Eye (tissue), 1 donor: ENCODE data around the gene COL6A1.

Source experiments
- DNase-seq: peaks from one replicate; pipeline ENCODE4 v3.0.0-alpha.2; 2015

Gene COL6A1

DNA sequence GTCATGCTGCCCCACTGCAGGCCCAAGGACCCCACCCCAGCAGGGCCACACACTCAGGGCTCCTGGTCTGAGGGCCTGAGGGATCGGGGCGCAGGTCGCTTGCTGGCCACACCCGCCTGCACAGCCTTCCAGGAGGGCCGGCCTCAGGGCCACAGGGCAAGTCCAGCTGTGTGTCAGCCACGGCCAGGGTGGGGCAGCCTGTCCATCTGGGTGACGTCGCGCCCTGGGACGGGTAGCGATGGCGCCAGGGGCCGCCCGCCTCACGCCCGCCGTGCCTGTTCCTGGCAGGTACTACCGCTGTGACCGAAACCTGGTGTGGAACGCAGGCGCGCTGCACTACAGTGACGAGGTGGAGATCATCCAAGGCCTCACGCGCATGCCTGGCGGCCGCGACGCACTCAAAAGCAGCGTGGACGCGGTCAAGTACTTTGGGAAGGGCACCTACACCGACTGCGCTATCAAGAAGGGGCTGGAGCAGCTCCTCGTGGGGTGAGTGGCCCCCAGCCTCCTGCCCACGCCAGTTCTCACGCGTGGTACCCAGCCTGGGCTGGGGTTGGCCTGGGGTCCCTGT, 2.5 kb downstream of the COL6A1 start:
- DNase-seq, result no peak

DNA sequence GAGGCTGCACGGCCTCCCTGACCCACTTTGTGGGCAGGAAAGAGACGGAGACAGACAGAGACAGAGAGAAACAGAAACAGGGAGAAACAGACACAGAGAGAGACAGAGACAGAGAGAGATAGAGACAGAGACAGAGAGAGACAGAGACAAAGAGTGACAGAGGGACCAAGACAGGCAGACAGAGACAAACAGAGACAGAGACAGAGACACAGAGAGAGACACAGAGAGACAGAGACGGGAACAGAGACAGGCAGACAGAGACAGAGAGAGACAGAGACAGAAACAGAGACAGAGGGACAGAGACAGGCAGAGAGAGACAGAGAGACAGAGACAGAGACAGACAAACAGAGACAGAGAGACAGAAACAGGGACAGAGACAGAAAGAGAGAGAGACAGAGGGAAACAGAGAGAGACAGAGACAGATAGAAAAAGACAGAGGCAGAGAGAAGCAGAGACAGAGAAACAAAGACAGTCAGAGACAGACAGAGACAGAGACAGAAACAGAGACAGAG, 3.1 kb downstream of the COL6A1 start:
- no peak for DNase-seq

DNA sequence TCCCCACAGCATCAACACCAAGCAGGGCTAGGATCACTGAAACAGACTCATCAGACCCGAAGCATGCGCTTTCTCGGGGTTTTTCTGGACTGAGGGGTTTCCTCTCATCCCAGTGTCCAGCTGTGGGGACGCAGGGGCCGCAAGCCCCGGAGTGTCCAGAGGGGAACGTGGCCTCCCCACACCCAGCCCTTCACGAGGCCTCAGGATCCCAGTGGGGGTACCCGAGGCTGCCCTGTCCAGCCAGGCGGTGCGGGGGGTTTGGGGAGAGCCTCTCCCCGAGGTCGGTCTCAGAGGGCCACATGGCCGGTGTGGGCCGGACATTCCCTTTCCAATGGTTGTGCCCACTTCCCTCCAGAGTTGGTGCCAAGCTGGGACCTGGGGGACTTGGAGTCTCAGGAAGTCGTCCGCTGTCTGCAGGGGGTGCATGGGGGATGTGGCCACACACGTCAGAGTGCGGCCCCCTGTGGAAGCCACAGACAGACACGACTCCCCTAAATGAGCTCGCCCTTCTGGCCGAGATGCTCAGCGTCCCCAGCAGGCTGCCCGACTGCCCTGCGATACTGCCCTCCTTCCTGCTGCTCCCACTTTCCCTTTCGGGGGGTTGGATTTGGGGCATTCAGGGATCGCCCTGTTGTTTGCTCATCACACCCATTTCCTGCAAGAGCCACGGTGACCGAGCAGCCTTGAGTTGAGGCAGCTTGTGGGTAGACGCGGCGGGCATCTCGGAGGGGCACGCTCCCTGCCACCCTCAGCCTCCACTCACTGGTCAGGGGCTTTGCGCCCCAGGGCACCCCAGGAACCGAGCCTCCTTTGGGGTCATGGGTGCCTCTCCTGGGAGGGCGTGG, 4.1 kb downstream of the COL6A1 start:
- DNase-seq, result no peak

DNA sequence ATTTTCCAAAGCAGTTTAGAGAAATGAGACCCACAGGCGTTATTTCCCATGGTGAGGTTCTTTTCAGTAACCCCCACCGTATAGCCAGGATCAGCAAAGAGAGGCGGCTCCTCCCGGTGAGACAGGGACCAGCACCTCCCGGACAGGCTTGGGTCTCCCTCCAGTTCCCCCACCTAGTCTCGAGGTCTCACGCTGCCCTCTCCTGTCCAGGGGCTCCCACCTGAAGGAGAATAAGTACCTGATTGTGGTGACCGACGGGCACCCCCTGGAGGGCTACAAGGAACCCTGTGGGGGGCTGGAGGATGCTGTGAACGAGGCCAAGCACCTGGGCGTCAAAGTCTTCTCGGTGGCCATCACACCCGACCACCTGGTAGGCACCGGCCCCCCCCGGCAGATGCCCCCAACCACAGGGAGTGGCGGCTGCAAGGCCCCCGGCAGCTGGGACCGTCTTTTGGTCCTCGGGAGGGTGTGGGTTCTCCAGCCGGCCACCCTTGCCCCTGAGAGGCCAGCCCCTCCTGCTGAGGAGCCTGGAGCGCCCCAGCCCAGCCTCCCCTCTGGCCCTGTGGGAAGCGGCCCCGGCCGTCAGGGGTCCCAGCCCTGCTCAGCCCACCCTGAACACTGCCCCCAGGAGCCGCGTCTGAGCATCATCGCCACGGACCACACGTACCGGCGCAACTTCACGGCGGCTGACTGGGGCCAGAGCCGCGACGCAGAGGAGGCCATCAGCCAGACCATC, 4.9 kb downstream of the COL6A1 start:
- DNase-seq, result no peak

DNA sequence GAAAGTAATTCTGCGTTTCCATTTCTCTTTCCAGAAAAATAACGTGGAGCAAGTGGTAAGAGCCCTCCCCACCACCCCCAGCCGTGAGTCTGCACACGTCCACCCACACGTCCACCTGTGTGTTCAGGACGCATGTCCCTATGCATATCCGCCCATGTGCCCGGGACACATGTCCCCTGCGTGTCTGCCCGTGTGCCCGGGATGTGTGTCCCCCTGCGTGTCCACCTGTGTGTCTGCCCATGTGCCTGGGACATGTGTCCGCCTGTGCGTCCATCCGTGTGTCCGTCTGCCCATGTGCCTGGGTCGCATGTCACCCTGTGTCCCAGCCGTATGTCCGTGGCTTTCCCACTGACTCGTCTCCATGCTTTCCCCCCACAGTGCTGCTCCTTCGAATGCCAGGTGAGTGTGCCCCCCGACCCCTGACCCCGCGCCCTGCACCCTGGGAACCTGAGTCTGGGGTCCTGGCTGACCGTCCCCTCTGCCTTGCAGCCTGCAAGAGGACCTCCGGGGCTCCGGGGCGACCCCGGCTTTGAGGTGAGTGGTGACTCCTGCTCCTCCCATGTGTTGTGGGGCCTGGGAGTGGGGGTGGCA, 5.6 kb downstream of the COL6A1 start:
- DNase-seq, result no peak

DNA sequence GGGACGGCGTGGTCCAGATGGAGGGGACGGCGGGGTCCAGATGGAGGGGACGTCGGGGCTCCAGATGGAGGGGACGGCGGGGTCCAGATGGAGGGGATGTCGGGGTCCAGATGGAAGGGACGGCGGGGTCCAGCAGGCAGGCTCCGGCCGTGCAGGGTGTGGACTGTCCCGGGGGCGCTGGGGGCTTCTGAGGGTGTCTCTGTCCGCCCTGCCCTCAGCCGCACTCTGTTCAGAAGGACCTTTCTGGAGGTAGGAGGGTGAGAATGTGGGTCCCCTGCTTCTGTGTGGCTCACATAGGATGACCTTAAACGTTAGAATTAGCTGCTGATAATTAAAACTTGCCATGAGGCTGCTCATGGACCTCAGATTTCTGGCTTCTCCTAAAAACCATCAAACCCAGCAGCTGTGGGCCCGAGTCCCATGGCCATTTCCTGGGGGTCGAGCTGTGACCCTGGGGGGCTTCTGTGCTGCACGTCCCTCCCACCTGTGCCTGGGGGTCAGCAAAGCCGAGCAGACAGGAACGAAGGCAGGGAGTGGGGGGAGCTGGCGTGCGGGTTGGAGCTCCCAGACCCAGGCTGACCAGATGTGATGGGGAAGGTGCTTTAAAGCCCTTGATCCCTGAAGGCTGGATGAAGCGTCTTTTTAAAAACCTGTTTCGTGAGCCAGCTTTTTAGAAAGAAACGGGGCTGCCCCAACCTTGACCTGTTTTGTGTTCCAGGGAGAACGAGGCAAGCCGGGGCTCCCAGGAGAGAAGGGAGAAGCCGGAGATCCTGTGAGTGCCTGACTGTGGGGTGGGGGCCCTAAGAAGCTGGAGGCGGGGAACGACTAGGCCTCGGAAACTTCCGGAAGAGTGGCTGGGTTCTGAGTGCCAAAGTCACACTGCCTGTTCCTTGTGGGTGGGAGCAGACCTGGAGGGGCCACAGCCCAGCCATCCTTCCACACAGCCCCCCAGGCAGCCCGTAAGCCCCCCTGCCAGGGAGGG, 7.1 kb downstream of the COL6A1 start:
- no peak for DNase-seq

DNA sequence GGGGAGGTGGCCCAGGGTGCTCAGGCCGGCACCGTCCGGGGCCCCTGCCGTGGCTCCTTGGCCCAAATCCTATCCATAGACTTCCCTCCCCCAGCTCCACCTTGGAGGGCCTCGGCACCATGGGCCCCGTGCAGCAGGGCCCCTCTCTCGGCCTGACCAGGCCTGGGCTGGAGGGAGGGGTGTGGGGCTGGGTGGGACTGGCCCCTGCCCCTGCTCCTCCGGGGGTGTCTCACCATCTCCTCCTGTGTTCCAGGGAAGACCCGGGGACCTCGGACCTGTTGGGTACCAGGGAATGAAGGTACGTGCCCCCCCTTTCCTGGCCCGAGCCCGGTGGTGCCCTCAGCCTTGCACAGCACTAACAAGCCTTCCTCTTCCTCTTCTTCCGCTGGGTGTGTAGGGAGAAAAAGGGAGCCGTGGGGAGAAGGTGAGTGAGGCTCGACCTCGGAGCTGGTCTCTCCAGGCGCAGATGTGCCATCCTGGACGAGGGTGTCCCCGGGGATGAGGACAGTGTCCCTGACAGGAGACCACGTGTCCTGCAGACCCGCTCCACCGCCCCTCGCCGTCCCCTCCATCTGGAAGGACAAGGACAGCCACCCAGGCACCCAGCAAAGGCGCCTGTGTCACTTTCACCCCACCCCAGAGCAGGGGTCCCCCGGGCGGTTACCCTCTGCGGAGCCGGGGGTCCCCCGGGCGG, 7.9 kb downstream of the COL6A1 start:
- DNase-seq, result no peak

DNA sequence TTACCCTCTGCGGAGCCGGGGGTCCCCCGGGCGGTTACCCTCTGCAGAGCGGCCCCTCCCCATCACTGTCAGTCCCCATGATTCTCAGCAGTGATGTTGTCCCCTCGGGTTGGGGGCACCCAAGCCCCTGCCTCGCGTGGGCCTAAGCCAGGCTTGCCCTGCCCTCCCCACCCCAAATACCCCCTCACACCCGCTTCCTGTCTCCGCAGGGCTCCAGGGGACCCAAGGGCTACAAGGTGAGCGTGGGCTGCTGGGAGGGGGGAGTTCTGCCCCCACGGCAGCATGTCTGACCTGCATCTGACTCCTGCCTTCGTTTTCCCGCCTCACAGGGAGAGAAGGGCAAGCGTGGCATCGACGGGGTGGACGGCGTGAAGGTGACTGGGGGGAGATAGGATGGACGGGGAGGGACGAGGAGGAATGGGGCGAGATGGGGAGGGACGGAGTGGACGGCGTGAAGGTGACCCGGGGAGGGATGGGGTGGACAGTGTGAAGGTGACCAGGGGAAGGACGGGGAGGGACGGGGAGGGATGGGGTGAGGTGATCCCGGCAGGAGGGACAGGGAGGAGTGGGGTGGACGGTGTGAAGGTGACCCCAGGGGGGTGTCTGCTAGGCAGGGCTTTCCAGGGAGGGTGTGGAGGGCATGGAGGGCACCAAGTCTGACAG, 8.6 kb downstream of the COL6A1 start:
- no peak for DNase-seq

DNA sequence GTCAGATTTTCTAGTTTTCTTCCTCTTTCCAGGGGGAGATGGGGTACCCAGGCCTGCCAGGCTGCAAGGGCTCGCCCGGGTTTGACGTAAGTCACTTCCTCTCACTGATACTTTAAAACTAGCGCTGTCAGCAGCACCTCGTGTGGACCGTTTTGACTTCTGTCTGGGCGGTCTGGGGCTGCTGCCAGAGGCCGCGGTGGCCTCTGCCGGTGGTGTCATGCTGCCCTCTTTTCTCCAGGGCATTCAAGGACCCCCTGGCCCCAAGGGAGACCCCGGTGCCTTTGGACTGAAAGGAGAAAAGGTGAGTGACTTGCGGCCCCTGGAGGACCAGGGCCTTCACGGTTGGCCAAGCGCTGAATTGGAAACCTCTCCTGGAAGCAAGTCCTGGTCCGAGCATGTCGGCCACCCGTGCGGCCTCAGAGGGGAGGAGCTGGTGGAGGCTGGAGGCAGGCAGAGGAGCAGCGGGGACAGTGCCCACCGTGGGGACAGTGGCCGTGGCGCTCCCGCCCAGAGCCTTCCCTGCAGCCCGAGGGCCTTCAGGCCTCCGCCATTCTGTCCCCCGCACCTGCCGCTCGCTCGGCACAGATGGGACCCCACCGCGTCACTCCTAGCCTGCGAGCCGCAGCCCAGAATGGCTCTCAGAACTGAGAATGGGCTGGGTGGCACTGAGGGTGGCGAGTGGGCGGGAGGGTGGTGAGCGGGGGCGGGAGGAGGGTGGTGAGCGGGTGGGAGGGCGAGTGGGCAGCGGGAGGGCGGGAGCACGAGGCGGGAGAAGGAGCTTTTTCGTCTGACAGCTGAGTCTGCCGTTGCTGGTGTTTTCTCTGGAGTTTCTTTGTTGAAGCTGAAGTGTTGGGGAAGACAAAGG, 9.4 kb downstream of the COL6A1 start:
- no peak for DNase-seq

DNA sequence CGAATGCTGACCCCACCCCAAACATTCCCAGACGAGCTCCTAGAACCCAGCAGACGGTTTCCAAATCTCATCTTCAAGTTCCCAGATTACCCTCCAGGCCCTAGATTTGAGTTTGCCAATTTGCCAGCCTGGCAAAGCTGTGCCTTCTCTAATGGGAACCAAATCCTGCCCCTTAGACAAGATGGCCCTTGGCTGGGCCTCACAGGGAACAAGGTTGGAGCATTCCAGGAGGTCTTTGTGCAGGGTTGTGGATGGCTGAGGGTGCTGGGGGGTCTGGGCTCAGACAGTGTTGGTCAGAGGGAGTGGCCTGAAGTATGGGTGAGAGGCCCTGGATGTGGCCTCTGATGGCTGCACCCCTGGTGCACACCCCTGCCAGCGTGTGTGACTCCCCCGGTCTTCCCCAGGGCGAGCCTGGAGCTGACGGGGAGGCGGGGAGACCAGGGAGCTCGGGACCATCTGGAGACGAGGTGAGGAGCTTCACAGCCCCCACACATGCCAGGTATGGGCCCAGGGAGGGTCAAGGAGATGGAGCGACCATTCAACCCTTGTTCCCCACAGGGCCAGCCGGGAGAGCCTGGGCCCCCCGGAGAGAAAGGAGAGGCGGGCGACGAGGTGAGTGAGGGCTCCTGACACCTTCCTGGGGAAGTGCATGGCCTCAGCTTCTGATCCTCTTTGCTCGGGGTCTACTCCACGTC, 10.2 kb downstream of the COL6A1 start:
- no peak for DNase-seq

DNA sequence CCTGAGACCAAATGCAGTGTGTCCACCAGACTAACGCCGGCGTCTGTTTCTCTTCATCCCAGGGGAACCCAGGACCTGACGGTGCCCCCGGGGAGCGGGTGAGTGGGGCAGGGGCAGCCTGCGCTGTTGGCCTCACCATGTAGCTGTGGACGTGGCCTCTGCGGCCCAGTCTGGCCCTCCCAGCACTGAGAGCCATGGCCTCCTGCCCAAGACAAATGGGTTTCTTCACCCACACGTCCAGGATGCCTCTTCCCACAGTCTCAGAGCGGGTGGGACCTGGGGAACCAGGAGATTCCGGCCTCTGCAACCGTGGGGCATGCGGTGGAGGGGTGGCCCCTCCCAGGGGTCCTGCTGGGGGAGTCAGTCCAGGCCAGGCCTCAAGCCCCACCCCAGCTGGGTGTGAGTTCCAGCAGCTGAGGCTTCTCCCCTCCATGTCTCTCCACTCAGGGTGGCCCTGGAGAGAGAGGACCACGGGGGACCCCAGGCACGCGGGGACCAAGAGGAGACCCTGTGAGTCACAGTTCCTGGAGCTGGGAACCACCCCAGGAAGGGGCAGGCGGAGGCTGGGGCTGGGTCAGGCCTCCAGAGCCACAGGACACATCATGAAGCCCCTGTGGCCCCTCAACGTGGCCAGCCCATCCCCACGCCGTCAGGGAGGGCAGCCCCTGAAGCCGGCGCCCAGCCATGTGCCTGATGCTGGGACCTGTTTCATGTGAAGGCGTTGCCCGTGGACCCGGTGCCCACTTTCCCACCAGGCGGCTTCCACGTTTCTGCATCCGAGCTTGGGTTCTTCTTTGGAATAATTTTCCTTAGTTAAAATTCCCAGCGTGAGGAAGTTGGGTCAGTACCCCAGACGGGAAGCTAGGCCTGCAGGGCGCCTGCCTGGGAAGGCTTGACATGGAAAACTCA, 11.0 kb downstream of the COL6A1 start:
- no peak for DNase-seq

DNA sequence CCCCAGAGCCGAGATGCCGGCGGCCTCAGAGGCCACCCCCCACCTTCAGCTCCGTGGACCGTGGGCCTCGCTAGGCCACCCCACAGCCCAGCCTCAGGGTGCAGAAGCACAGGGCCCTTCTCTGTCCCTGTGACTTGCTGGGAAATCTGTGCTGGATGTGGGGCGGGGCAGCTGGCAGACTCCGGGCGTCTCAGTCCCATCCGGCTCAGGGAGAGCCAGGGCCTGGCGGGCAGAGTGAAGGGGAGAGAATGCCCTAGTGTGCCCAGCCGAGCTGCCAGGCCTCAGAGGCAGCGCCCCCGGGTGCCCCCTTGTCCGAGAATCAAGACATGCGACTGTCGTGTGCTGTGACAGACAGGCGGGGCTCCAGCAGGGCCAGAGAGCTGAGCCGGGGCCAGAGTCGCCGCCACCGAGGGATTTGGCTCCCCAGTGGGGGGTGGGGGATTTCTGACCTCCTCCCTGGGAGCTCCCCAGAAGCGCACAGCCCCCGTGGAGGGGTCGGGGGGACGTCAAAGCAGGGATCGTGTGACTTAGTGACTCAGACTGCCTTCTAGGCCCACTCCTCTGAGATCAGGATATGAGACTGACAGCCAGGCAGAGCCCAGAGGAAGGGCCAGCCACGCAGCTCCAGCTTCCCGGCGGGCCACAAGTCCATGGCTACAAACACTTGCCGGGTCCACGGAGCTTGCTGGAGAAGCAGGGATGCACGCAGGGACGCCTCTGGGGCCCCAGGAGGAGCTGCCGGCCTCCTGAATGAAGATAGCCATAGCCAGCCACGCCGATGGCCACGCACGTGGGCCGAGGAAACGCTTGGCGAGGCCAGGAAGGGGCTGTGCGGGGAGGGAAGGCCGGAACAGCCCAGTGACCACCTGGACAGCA, 11.9 kb downstream of the COL6A1 start:
- no peak for DNase-seq

DNA sequence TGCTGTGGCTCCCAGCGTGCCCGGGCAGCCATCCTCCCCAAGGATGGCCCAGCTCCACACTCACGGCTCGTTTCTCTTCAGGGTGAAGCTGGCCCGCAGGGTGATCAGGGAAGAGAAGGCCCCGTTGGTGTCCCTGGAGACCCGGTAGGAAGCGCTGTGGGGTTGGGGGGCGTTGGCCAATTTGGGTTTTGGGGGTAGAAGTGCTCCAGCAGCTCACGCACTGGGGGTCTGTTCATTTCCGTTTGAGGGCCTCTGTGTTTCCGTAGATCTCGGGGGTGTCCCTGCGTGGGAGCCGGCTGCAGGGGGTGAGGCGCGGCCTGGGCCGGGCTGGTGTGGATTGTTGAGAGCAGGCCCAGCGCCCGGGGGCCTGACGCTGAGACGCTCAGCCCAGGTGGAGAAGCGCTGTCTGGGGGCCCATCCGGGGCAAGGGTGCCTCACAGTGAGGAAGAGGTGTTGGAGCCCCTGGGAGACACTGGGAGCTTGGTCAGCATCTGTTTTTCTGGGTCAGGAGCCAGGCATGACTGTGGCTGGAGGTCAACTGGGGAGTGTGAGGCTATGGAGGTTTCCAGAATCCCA, 12.6 kb downstream of the COL6A1 start:
- no peak for DNase-seq

DNA sequence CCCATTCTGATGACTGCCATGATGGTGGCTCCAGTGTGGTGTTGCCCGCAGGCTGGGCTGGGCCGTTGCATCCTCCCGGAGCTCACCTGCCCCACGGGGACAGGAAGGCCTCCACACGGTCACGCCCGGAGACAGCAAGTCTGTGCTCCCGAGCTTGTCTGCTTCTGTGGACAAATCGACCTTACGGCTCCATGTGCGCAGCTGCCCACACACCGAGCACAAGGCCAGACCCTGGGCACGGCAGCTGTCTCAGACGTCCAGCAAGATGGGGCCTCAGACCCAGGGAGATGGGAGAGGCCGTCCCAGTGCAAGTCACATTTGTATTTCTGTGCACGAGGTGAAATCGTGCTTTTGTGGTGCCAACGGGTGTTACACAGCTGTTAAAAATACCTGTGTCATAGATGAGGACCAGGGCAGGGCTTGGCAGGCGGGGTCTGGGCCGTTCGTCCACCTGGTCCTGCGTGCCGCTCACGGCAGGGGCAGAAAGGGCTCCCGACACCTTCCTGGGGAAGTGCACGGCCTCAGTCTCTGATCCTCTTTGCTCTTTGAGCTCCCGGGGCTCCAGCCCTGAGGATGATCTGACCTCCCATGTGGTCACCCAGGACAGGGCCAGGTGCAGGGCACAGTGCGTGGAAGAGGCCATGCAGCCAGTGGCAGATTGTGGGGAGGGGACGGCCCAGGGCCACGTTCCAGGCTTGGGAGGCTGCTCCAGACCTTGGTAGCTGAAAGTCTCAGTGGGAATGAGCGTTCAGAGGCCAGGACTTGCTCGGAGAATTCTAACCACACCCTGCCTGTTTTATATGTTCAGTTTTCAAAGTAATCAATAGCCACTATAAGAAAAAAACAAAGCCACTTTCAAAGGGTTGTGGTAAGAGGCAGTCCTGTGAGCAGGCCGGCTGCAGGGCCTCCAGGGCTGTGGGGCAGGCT, 13.5 kb downstream of the COL6A1 start:
- DNase-seq, result no peak

DNA sequence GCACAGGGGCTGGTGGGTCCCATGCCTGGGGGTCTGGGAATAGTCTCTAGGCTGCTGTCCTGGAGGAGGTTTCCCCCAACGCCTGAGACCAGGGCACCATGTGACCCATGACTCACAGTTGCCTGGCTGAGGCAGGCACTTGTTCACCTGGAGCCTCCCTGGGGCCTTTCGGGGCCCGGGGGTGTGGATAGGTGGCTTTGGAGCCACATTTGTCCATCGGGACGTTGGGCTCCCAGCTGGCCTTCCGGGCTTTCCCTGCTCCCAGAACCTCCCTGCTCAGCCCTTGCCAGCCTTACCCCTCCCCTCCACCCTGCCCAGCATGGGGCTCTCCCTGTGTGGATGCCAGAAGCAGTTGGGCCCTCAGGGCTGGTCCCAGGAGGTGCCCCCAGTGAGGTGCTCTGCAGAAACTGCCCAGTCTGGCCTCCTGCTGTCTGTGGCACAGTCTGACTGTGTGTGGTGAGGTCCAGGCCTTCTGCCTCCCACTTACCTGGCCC, 14.2 kb downstream of the COL6A1 start:
- no peak for DNase-seq
